Measurements from ENCODE around the gene MEST. TPM values are rescaled to one million over a fixed set of nuclear protein-coding genes. Genes with fewer than 3 reads are reported as not detected.

The MEST gene
- total RNA-seq, 2 donors from 2014 or later: 4.6 to 5.1 TPM

Other genes starting within 250 kb of the MEST start
- not detected for gene CPA2, start 225.2 kb upstream of the MEST start, total RNA-seq
- gene CPA4, start 198.9 kb upstream of the MEST start, total RNA-seq: not detected
- 10 to 100 TPM in 1 of 2 donors, 1 to 10 TPM in 1; 2.5 to 11.5 TPM for gene CPA5, start 147.3 kb upstream of the MEST start, total RNA-seq
- gene CPA1, start 111.6 kb upstream of the MEST start, total RNA-seq: not detected
- gene CEP41, start 51.1 kb upstream of the MEST start, total RNA-seq: 1 to 10 TPM; 3.2 to 6.0 TPM
- 1 to 10 TPM; 7.6 to 8.7 TPM for gene COPG2, start 176.7 kb downstream of the MEST start, total RNA-seq
- not detected for gene TSGA13, start 194.5 kb downstream of the MEST start, total RNA-seq
- not detected for gene KLF14, start 242.1 kb downstream of the MEST start, total RNA-seq